GM23338 (cell line): ENCODE data around the gene ANGPTL2. TPM values are rescaled to one million over a fixed set of nuclear protein-coding genes. Genes with fewer than 3 reads are reported as not detected.
"Not testable (repeated sequence)": the region's sequence is repeated elsewhere in the genome, so short reads cannot be mapped to it uniquely, and the experiment has no call there.

Experiments used
- ATAC-seq: fragments of 200-7000 bp; cut with Tn5 transposase; 3 replicates; pipeline ENCODE4 v1.9.1; 2020
- DNase-seq: peaks from one replicate; pipeline ENCODE4 v3.0.0-alpha.2; 2015; ENCODE audit warnings: low spot score
- H2AFZ ChIP-seq: fragments of 200-600 bp; sonication (generic); 2 replicates; pipeline ENCODE4 v1.8.0; 2016; ENCODE audit warnings: antibody characterized with exemption, mild to moderate bottlenecking, moderate library complexity
- H3F3A ChIP-seq: fragments of 200-600 bp; sonication (generic); replicated peaks from 2 replicates; pipeline ENCODE4 v1.8.0; 2017; ENCODE audit warnings: antibody characterized with exemption, mixed run types, low read depth
- H3K27ac ChIP-seq: fragments of 200-600 bp; sonication (generic); 2 replicates; pipeline ENCODE4 v1.6.1; 2016; ENCODE audit warnings: low read depth
- H3K27me3 ChIP-seq: fragments of 200-600 bp; sonication (generic); 2 replicates; pipeline ENCODE4 v1.8.0; 2016; ENCODE audit warnings: mild to moderate bottlenecking, mixed run types, moderate library complexity; ENCODE audit not compliant: insufficient read depth
- H3K36me3 ChIP-seq: fragments of 200-600 bp; sonication (generic); 2 replicates; pipeline ENCODE4 v1.8.0; 2016; ENCODE audit warnings: mild to moderate bottlenecking; ENCODE audit not compliant: insufficient read depth
- H3K4me1 ChIP-seq: fragments of 200-600 bp; sonication (generic); 2 replicates; pipeline ENCODE4 v1.8.0; 2016; ENCODE audit warnings: mild to moderate bottlenecking, moderate library complexity; ENCODE audit not compliant: insufficient read depth
- H3K4me2 ChIP-seq: fragments of 200-600 bp; sonication (generic); 2 replicates; pipeline ENCODE4 v1.7.1; 2017; ENCODE audit warnings: mixed run types
- H3K4me3 ChIP-seq: fragments of 200-600 bp; sonication (generic); 2 replicates; pipeline ENCODE4 v1.6.1; 2016; ENCODE audit warnings: mixed run types
- H3K79me2 ChIP-seq: fragments of 200-600 bp; sonication (generic); replicated peaks from 2 replicates; pipeline ENCODE4 v1.8.0; 2017; ENCODE audit warnings: mild to moderate bottlenecking; ENCODE audit not compliant: insufficient read depth
- H3K9me2 ChIP-seq: fragments of 200-600 bp; sonication (generic); 2 replicates; pipeline ENCODE4 v1.8.0; 2017; ENCODE audit not compliant: insufficient read depth
- H4K20me1 ChIP-seq: fragments of 200-600 bp; sonication (generic); replicated peaks from 2 replicates; pipeline ENCODE4 v1.8.0; 2017; ENCODE audit warnings: mild to moderate bottlenecking; ENCODE audit not compliant: insufficient read depth
- H3K27ac Mint-ChIP-seq: 2 replicates; pipeline ENCODE4 v1.8.0; 2020; ENCODE audit warnings: inconsistent platforms, mild to moderate bottlenecking, moderate library complexity, mixed read lengths
- H3K27me3 Mint-ChIP-seq: 3 replicates; pipeline ENCODE4 v1.8.0; 2022; ENCODE audit warnings: low read depth, mild to moderate bottlenecking, moderate library complexity, mixed read lengths, inconsistent platforms; ENCODE audit not compliant: insufficient read depth, poor library complexity
- H3K36me3 Mint-ChIP-seq: 3 replicates; pipeline ENCODE4 v1.8.0; 2021; ENCODE audit warnings: low read depth, mild to moderate bottlenecking, inconsistent platforms, moderate library complexity, mixed read lengths
- H3K4me1 Mint-ChIP-seq: 3 replicates; pipeline ENCODE4 v1.8.0; 2020; ENCODE audit warnings: mild to moderate bottlenecking, inconsistent platforms, mixed read lengths
- H3K4me3 Mint-ChIP-seq: 3 replicates; pipeline ENCODE4 v1.8.0; 2021; ENCODE audit warnings: moderate library complexity, mild to moderate bottlenecking, inconsistent platforms, mixed read lengths
- H3K9me3 Mint-ChIP-seq: 3 replicates; pipeline ENCODE4 v1.8.0; 2020; ENCODE audit warnings: moderate library complexity, mild to moderate bottlenecking, inconsistent platforms, mixed read lengths
- EZH2phosphoT487 ChIP-seq: fragments of 200-600 bp; sonication (generic); IDR thresholded peaks from one replicate; pipeline ENCODE4 v1.8.1; 2018; ENCODE audit warnings: antibody characterized with exemption; ENCODE audit not compliant: unreplicated experiment
- polyA plus RNA-seq: library from polyadenylated mRNA; unstranded; fragments of >200 nt; fragmentation: Nextera tagmentation; extraction: Ambion mirVana; gene quantifications from 2 replicates; pipeline ENCODE4 v1.2.1, GENCODE V29; 2016
- total RNA-seq: library from RNA; depleted of rRNA; stranded (reverse); fragments of >200 nt; shearing (Covaris generic); gene quantifications from 2 replicates; pipeline ENCODE4 v1.2.3, GENCODE V29; 2014
- TF ChIP-seq, protein P1 (sequence below), 2 experiments: fragments of 200-600 bp in 1 of 2; sonication (generic) in 1 of 2; conservative IDR thresholded peaks; 2 replicates each; pipeline versions ENCODE4 v1.5.1 to v1.6.1; 2016 to 2017; ENCODE audit warnings: antibody characterized with exemption in 2 of 2, low read depth in 2 of 2, mild to moderate bottlenecking in 2 of 2, moderate library complexity in 1 of 2
- TF ChIP-seq, protein P2 (sequence below): IDR thresholded peaks from one replicate; pipeline ENCODE4 v1.6.1; 2018; ENCODE audit warnings: antibody characterized with exemption; ENCODE audit not compliant: unreplicated experiment
- TF ChIP-seq, protein P3 (sequence below): fragments of 250-450 bp; sonication (Bioruptor Pico); IDR thresholded peaks from 2 replicates; pipeline ENCODE4 v1.5.0; 2020; ENCODE audit warnings: mild to moderate bottlenecking, moderate library complexity

Gene ANGPTL2
- total and polyA plus RNA-seq, 2 experiments from 2014 or later, result 2.9 to 5.2 TPM

DNA sequence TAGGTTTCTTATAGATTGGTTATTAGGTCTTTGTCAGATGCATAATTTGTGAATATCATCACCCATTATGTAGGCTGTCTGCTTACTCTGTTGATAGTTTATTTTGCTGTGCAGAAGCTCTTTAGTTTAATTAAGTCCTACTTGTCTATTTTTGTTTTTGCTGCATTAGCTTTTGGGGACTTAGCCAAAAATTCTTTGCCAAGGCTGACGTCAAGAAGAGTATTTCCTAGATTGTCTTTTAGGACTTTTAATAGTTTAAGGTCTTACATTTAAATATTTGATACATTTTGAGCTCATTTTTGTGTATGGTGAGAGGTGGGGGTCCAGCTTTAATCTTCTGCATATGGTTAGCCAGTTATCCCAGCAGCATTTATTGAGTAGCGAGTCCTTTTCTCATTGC is 24.8 kb upstream of the ANGPTL2 start (continued):
- TF ChIP-seq, protein P1, sequence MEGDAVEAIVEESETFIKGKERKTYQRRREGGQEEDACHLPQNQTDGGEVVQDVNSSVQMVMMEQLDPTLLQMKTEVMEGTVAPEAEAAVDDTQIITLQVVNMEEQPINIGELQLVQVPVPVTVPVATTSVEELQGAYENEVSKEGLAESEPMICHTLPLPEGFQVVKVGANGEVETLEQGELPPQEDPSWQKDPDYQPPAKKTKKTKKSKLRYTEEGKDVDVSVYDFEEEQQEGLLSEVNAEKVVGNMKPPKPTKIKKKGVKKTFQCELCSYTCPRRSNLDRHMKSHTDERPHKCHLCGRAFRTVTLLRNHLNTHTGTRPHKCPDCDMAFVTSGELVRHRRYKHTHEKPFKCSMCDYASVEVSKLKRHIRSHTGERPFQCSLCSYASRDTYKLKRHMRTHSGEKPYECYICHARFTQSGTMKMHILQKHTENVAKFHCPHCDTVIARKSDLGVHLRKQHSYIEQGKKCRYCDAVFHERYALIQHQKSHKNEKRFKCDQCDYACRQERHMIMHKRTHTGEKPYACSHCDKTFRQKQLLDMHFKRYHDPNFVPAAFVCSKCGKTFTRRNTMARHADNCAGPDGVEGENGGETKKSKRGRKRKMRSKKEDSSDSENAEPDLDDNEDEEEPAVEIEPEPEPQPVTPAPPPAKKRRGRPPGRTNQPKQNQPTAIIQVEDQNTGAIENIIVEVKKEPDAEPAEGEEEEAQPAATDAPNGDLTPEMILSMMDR (conservative IDR thresholded peaks at IDR 0.05; ENCODE audit: low read depth in 2 of 2), result no peak

DNA sequence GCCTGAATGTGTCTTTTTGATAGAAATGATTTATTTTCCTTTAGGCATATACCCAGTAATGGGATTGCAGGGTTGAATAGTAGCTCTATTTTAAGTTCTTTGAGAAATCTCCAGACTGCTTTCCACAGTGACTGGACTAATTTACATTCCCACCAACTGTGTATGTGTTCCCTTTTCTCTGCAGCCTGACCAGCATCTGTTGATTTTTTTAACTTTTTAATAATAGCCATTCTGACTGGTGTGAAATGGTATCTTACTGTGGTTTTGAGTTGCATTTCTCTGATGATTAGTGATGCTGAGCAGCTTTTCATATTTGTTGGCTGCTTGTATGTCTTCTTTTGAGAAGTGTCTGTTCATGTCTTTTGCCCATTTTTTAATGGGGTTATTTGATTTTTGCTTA is 24.4 kb upstream of the ANGPTL2 start:
- H3K27me3 Mint-ChIP-seq, H2AFZ ChIP-seq, H3K27ac Mint-ChIP-seq, H3F3A ChIP-seq, ATAC-seq, H3K9me2 ChIP-seq, H3K4me3 ChIP-seq, H3K36me3 Mint-ChIP-seq, DNase-seq, H3K36me3 ChIP-seq, H3K27me3 ChIP-seq, H3K9me3 Mint-ChIP-seq, H3K4me2 ChIP-seq, H3K79me2 ChIP-seq, H4K20me1 ChIP-seq, H3K27ac ChIP-seq, H3K4me3 Mint-ChIP-seq: not testable (repeated sequence)
- H3K4me1 ChIP-seq, result peaks cover 13% of the 10 kb centered on the region
- H3K4me1 Mint-ChIP-seq, result peaks cover 16% of the 10 kb centered on the region

DNA sequence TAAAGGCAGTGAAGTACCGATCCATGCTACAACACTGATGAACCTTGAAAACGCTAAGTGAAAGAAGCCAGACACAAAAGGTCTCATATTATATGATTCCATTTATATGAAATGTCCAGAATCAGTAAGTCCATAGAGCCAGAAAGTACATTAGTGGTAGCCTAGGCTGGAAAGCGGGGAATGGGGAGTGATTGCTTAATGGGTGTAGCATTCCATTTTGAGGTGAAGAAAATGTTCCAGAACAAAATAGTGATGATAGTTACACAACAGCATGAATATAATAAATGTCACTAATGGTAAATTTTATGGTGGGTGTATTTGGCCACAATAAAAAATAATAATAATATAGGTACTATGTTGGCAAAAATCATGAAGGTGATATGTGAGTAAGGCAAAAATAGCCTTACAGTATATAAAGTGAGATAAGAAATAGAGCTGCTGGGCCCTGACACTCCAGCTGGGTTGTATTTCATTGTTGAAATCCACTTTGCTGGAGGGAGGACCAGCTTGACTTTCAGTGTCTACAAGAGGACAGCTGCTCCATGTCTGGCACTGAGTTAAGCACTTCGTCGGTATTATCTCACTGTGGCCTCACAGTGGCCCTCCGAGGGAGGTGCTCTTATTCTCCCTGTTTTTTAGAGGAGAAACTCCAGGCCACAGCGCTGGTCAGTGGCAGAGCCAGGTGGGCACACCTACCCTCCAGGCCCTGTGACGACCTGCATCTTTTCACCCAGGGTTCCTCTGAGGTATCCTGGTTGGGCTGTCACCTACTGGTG is 22.4 kb upstream of the ANGPTL2 start:
- Histone ChIP-seq H3K4me1 (peaks cover 13% of the 10 kb centered on the region), H3K27ac (no peak overlapping the region), H3K4me3 (no peak overlapping the region), H4K20me1 (0 out of 2 replicates have a peak, but pooled peaks cover 5% of the 10 kb centered on the region), H3K4me2 (no peak overlapping the region), H3K27me3 (no peaks in the 10 kb centered on the region), H3K9me2 (0 out of 2 replicates have a peak, but pooled peaks cover 3% of the 10 kb centered on the region), H3K36me3 (no peaks in the 10 kb centered on the region), H2AFZ (no peak overlapping the region), H3F3A (no peaks in the 10 kb centered on the region), H3K79me2 (no peaks in the 10 kb centered on the region)
- H3K9me3 Mint-ChIP-seq, result no peaks in the 10 kb centered on the region
- no peak overlapping the region for H3K27ac Mint-ChIP-seq
- H3K36me3 Mint-ChIP-seq, result no peaks in the 10 kb centered on the region
- DNase-seq, result no peak
- H3K27me3 Mint-ChIP-seq, result no peaks in the 10 kb centered on the region
- H3K4me3 Mint-ChIP-seq, result no peak overlapping the region
- H3K4me1 Mint-ChIP-seq, result peaks cover 17% of the 10 kb centered on the region
- no peak for ATAC-seq
- TF ChIP-seq, protein P2, sequence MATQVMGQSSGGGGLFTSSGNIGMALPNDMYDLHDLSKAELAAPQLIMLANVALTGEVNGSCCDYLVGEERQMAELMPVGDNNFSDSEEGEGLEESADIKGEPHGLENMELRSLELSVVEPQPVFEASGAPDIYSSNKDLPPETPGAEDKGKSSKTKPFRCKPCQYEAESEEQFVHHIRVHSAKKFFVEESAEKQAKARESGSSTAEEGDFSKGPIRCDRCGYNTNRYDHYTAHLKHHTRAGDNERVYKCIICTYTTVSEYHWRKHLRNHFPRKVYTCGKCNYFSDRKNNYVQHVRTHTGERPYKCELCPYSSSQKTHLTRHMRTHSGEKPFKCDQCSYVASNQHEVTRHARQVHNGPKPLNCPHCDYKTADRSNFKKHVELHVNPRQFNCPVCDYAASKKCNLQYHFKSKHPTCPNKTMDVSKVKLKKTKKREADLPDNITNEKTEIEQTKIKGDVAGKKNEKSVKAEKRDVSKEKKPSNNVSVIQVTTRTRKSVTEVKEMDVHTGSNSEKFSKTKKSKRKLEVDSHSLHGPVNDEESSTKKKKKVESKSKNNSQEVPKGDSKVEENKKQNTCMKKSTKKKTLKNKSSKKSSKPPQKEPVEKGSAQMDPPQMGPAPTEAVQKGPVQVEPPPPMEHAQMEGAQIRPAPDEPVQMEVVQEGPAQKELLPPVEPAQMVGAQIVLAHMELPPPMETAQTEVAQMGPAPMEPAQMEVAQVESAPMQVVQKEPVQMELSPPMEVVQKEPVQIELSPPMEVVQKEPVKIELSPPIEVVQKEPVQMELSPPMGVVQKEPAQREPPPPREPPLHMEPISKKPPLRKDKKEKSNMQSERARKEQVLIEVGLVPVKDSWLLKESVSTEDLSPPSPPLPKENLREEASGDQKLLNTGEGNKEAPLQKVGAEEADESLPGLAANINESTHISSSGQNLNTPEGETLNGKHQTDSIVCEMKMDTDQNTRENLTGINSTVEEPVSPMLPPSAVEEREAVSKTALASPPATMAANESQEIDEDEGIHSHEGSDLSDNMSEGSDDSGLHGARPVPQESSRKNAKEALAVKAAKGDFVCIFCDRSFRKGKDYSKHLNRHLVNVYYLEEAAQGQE, result no peak
- TF ChIP-seq, protein P3, sequence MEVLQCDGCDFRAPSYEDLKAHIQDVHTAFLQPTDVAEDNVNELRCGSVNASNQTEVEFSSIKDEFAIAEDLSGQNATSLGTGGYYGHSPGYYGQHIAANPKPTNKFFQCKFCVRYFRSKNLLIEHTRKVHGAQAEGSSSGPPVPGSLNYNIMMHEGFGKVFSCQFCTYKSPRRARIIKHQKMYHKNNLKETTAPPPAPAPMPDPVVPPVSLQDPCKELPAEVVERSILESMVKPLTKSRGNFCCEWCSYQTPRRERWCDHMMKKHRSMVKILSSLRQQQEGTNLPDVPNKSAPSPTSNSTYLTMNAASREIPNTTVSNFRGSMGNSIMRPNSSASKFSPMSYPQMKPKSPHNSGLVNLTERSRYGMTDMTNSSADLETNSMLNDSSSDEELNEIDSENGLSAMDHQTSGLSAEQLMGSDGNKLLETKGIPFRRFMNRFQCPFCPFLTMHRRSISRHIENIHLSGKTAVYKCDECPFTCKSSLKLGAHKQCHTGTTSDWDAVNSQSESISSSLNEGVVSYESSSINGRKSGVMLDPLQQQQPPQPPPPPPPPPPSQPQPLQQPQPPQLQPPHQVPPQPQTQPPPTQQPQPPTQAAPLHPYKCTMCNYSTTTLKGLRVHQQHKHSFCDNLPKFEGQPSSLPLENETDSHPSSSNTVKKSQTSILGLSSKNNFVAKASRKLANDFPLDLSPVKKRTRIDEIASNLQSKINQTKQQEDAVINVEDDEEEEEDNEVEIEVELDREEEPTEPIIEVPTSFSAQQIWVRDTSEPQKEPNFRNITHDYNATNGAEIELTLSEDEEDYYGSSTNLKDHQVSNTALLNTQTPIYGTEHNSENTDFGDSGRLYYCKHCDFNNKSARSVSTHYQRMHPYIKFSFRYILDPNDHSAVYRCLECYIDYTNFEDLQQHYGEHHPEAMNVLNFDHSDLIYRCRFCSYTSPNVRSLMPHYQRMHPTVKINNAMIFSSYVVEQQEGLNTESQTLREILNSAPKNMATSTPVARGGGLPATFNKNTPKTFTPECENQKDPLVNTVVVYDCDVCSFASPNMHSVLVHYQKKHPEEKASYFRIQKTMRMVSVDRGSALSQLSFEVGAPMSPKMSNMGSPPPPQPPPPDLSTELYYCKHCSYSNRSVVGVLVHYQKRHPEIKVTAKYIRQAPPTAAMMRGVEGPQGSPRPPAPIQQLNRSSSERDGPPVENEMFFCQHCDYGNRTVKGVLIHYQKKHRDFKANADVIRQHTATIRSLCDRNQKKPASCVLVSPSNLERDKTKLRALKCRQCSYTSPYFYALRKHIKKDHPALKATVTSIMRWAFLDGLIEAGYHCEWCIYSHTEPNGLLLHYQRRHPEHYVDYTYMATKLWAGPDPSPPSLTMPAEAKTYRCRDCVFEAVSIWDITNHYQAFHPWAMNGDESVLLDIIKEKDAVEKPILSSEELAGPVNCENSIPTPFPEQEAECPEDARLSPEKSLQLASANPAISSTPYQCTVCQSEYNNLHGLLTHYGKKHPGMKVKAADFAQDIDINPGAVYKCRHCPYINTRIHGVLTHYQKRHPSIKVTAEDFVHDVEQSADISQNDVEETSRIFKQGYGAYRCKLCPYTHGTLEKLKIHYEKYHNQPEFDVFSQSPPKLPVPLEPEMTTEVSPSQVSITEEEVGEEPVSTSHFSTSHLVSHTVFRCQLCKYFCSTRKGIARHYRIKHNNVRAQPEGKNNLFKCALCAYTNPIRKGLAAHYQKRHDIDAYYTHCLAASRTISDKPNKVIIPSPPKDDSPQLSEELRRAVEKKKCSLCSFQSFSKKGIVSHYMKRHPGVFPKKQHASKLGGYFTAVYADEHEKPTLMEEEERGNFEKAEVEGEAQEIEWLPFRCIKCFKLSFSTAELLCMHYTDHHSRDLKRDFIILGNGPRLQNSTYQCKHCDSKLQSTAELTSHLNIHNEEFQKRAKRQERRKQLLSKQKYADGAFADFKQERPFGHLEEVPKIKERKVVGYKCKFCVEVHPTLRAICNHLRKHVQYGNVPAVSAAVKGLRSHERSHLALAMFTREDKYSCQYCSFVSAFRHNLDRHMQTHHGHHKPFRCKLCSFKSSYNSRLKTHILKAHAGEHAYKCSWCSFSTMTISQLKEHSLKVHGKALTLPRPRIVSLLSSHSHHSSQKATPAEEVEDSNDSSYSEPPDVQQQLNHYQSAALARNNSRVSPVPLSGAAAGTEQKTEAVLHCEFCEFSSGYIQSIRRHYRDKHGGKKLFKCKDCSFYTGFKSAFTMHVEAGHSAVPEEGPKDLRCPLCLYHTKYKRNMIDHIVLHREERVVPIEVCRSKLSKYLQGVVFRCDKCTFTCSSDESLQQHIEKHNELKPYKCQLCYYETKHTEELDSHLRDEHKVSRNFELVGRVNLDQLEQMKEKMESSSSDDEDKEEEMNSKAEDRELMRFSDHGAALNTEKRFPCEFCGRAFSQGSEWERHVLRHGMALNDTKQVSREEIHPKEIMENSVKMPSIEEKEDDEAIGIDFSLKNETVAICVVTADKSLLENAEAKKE, result no peak
- TF ChIP-seq EZH2phosphoT487, result no peak
